Right atrium auricular region (tissue), 2 donors: ENCODE measurements around the gene CNST. TPM values are rescaled to one million over a fixed set of nuclear protein-coding genes. Genes with fewer than 3 reads are reported as not detected.
A peak's percentile ranks its signal among the peaks of the same experiment; 100 is the strongest.
"Not testable (repeated sequence)": the region's sequence is repeated elsewhere in the genome, so short reads cannot be mapped to it uniquely, and the experiment has no call there.

Experiments used
- DNase-seq: peaks from one replicate; pipeline ENCODE4 v3.0.0-alpha.2; 2019; ENCODE audit warnings: low spot score
- H3K27ac ChIP-seq, 2 donors: fragments of 200-600 bp; sonication (generic); 1 replicate in 1 of 2; 2 replicates in 1 of 2; pipeline ENCODE4 v1.5.1; 2016 to 2019
- H3K27me3 ChIP-seq, 2 donors: fragments of 200-600 bp; sonication (generic); one replicate each; pipeline versions ENCODE4 v1.5.1 to v1.6.0; 2017 to 2019
- H3K36me3 ChIP-seq: fragments of 200-600 bp; sonication (generic); one replicate; pipeline ENCODE4 v1.5.1; 2016
- H3K4me1 ChIP-seq, 2 donors: fragments of 200-600 bp; sonication (generic); one replicate each; pipeline versions ENCODE4 v1.5.1 to v1.6.0; 2017 to 2019
- H3K4me3 ChIP-seq, 2 donors: fragments of 200-600 bp; sonication (generic); 1 replicate in 1 of 2; 2 replicates in 1 of 2; pipeline ENCODE4 v1.5.1; 2017 to 2019; ENCODE audit warnings: mild to moderate bottlenecking in 1 of 2, moderate library complexity in 1 of 2
- H3K9me3 ChIP-seq, 2 donors: fragments of 200-600 bp; sonication (generic); one replicate each; pipeline ENCODE4 v1.5.1; 2019
- total RNA-seq, 2 donors: library from RNA; depleted of rRNA; stranded (reverse); fragments of >200 nt; gene quantifications; one replicate each; pipeline ENCODE4 v1.1.0, GENCODE V29; 2016
- TF ChIP-seq, protein P1 (sequence below), 2 donors: fragments of 200-600 bp; sonication (generic); IDR thresholded peaks; one replicate each; pipeline ENCODE4 v1.5.1; 2019; ENCODE audit warnings: antibody characterized with exemption in 2 of 2

CNST gene
- total RNA-seq, 2 donors from 2014 or later, result 15.6 to 19.0 TPM

DNA sequence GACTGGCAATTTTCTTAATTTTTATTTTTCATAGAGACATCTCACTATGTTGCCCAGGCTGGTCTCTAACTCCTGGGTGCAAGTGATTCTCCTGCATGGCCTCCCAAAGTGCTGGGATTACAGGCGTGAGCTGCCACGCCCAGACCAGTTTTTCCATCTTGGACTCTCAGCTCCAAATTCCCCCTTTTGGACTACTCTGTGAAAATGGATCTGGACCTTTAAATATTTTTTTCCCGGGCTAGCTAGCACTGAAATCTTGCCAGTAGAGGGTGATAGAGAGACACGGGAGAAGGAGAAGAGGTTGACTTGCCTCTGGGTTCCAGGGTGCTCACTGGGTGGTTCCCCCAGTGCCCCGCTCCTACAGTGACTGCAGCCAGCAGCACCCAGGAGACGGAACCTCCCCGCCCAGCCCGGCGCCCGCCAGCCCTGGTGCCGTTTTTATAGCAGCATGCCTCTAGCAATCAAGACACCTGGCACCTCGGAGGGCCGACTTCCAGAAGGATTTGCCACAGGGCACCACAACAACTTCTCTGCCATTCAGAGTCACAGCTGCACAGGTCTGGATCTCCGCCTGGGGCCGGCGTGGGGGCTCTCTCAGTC, 123.3 kb downstream of the CNST start:
- H3K36me3 ChIP-seq, result no peaks in the 10 kb centered on the region
- H3K9me3 ChIP-seq, result peaks cover 0 to 5% of the 10 kb centered on the region in 2 donors
- TF ChIP-seq, protein P1, sequence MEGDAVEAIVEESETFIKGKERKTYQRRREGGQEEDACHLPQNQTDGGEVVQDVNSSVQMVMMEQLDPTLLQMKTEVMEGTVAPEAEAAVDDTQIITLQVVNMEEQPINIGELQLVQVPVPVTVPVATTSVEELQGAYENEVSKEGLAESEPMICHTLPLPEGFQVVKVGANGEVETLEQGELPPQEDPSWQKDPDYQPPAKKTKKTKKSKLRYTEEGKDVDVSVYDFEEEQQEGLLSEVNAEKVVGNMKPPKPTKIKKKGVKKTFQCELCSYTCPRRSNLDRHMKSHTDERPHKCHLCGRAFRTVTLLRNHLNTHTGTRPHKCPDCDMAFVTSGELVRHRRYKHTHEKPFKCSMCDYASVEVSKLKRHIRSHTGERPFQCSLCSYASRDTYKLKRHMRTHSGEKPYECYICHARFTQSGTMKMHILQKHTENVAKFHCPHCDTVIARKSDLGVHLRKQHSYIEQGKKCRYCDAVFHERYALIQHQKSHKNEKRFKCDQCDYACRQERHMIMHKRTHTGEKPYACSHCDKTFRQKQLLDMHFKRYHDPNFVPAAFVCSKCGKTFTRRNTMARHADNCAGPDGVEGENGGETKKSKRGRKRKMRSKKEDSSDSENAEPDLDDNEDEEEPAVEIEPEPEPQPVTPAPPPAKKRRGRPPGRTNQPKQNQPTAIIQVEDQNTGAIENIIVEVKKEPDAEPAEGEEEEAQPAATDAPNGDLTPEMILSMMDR (IDR thresholded peaks at IDR 0.05), result peak; percentile 77 to 86
- peak overlapping the region; percentile 20 to 21 for H3K27ac ChIP-seq
- DNase-seq, result no peak
- peaks cover 0 to 19% of the 10 kb centered on the region in 2 donors for H3K4me1 ChIP-seq
- H3K27me3 ChIP-seq, result no peaks in the 10 kb centered on the region
- H3K4me3 ChIP-seq, result peak overlapping the region; percentile 24 to 41

DNA sequence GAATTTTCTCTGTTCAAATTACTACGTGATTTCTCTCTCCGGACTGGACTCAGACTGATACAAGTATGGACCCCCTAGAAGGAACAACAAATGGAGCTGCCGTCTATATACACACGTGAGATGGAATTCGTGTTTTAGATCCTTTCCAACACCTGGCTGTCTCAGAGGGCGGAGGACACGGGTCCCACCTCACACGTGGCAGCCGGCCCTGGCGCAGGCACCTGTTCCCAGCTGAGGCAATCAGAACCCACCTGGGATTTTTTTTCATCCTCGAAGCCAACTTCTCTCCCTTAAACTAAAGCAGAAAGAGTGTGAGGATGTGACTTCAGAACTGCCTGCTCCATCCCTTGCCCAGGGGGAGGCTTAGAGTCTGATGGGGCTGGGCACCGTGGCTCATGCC, 123.8 kb downstream of the CNST start:
- TF ChIP-seq, protein P1 (IDR thresholded peaks at IDR 0.05), result no peak
- no peaks in the 10 kb centered on the region for H3K36me3 ChIP-seq
- H3K27me3 ChIP-seq, result no peaks in the 10 kb centered on the region
- DNase-seq, result no peak
- H3K4me3 ChIP-seq, result peak overlapping the region in 1 of 2 donors; percentile 41
- peaks cover 0 to 19% of the 10 kb centered on the region in 2 donors for H3K4me1 ChIP-seq
- peak overlapping the region in 1 of 2 donors; percentile 21 for H3K27ac ChIP-seq
- peaks cover 0 to 5% of the 10 kb centered on the region in 2 donors for H3K9me3 ChIP-seq

DNA sequence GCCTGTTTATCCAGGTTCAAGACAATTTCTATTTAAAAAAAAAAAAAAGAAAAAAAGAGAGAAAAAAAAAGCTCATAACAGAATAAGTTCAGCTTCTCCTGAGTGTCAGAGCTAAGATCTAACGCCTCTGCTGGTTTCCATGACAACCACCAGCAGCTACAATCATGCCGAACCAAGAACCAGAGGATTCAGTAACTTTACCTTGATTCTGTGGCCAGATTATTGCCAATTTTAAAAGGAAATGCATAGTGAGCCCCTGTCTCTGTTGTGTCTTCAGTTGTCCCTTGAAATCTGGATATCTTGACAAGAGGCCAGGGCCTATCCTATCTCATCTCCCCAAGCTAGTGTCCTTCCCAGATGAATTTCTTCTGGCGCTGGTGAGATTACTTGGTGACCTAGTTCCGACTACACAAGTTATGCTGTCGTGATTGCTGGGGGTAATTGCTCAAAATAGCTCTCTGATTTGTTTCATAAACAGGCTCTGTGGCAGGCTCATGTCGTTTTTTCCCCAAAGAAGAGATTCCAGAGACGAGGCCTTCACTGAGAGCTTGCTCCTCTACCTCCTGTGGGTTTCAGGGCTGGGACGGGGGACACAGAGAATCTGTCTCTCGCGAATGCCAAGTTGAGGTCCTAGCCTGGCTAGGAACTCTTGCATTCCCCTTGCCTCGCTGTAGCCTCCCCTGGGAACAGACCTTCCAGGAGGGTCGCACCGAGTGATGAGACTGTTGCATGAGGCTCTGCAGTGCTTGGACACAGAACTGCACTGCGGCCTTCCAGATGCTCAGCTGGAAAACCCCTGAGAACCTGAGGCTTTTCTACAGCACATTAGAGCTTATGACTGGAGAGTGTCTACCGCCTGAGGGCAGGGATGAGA, 125.6 kb downstream of the CNST start:
- Histone ChIP-seq H3K9me3 (peaks cover 0 to 5% of the 10 kb centered on the region in 2 donors), H3K4me1 (peaks cover 0 to 24% of the 10 kb centered on the region in 2 donors), H3K36me3 (no peaks in the 10 kb centered on the region), H3K27me3 (no peaks in the 10 kb centered on the region), H3K27ac (peak overlapping the region; percentile 39 to 43), H3K4me3 (no peak overlapping the region)
- TF ChIP-seq, protein P1 (IDR thresholded peaks at IDR 0.05), result no peak
- no peak for DNase-seq

- H3K9me3 ChIP-seq, H3K27ac ChIP-seq, H3K27me3 ChIP-seq, H3K36me3 ChIP-seq, H3K4me3 ChIP-seq, DNase-seq: not testable (repeated sequence)
- peaks cover 0 to 33% of the 10 kb centered on the region in 2 donors for H3K4me1 ChIP-seq
These were observed 128.1 kb downstream of the CNST start for GRCh38 chr1:246694213-246694895.

- H3K27me3 ChIP-seq, result no peaks in the 10 kb centered on the region
- no peak overlapping the region for H3K4me3 ChIP-seq
- TF ChIP-seq, protein P1 (IDR thresholded peaks at IDR 0.05), result no peak
- no peaks in the 10 kb centered on the region for H3K36me3 ChIP-seq
- H3K9me3 ChIP-seq, result peaks cover 0 to 5% of the 10 kb centered on the region in 2 donors
- no peak overlapping the region for H3K27ac ChIP-seq
- DNase-seq, result no peak
- H3K4me1 ChIP-seq, result peaks cover 0 to 26% of the 10 kb centered on the region in 2 donors
These were observed 128.9 kb downstream of the CNST start for GRCh38 chr1:246695136-246695535.

DNA sequence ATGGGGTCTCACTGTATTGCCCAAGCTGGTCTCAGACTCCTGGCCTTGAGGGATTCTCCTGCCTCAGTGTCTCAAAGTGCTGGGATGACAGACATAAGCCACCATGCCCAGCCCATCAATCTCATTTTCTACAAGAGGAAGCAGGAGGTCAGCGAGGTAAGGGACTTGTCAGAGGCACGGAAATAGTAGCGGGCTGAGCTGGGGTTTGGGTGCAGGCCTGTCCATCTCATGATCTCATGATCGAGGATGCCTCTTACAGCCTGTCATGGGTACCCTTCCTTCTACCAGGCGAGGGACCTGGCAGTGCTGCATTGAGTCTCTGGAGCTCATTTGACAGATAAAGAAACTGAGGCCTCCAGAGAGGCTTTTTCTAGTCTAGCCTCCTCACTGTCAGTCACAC, 129.4 kb downstream of the CNST start:
- no peaks in the 10 kb centered on the region for H3K36me3 ChIP-seq
- no peak for DNase-seq
- no peak overlapping the region for H3K27ac ChIP-seq
- no peaks in the 10 kb centered on the region for H3K27me3 ChIP-seq
- TF ChIP-seq, protein P1 (IDR thresholded peaks at IDR 0.05), result no peak
- peaks cover 0 to 5% of the 10 kb centered on the region in 2 donors for H3K9me3 ChIP-seq
- H3K4me1 ChIP-seq, result peaks cover 0 to 25% of the 10 kb centered on the region in 2 donors
- no peak overlapping the region for H3K4me3 ChIP-seq
